ENCODE data around the gene TULP1.
"Not testable (repeated sequence)": the region's sequence is repeated elsewhere in the genome, so short reads cannot be mapped to it uniquely, and the experiment has no call there.

The TULP1 gene

GRCh38 chr6:35519313-35520015 is 6.8 kb upstream of the TULP1 start:
- no peak for DNase-seq

DNA sequence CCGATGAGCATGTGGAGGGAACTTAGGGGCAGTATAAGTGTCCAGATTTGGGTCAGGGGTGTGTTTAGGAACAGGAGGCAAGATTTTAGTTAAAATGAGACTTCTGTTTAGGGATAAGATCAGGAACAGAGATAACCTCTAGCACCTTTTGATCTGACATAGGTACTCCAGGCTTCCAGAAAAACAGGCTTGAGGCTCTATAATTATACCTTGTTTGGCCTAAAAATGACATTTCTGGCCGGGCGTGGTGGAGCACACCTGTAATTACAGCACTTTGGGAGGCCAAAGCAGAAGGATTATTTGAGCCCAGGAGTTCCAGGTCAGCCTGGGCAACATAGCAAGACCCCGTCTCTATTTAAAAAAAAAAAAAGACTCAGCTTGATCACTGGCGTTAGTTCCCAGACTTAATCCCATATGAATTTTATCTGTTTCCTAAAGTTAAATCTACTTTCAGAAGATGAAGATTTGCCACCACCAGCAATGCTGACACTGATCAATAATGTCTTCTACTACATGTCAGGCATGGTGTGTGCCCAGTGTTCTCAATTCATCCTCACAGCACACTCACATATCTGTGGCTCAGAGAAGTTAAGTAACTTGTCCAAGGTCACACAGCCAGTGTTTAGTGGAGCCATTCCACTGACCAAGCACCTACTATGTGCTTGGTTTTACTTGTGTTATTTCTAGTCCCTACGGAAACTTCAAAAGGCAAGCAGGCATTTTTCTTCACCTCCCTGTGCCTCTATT is 6.0 kb upstream of the TULP1 start:
- DNase-seq: no peak

- DNase-seq: not testable (repeated sequence)
Measured at GRCh38 chr6:35517978-35518377, 5.3 kb upstream of the TULP1 start.

DNA sequence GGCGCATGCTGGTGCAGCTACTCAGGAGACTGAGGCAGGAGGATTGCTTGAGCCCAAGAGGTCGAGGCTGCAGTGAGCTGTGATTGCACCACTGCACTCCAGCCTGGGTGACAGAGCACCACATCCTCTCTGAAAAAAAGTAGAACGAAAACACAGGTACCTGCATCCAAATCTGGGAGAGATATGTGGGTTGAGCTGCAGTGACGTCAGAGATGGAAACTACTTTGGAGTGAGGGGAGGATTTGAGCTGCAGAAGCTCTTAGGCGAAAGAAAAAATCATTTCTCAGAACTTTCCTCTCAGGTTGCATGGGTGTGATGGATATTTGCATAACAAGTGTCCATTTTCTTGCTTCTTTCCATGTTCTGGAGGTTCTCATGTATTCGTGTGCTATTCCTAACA is 4.0 kb upstream of the TULP1 start:
- DNase-seq: no peak

DNA sequence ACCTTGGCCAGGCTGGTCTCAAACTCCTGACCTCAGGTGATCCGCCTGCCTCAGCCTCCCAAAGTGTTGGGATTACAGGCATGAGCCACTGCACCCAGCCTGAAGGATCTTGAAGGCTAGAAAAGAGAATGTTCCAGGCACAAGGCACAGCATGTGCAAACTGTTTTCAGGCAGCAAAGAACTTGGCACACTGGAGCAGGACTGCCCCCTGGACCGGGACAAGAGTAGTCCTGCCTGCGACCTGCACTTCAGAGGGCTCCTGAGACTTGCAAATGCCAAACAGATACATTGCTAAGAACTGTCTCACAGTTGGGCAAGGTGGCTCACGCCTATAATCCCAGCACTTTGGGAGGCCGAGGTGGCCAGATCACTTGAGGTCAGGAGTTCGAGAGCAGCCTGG is 3.2 kb upstream of the TULP1 start:
- DNase-seq: not testable (repeated sequence)

GRCh38 chr6:35514587-35514986 is 1.9 kb upstream of the TULP1 start:
- DNase-seq: no peak

DNA sequence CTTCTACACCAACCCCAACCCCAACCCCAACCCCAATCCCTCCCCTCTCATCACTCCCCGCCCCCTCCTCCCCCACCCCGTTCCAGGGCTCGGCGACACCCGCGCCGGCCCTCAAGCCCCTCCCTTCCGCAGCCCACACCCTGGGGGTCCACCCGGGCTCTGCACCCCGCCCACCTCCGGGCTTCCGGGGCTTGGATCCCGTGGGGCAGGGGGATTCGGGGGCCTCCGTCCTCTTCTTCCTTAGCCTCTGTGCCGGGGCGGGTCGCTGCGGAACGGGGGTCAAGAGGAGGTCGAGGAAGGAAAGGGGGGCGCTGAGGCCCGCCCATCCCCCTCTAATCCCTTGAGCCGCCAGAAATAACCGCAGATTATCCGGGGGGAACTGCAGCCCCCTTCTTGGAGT is 690 bp downstream of the TULP1 start:
- no peak for DNase-seq

GRCh38 chr6:35511562-35511941 is 1.1 kb downstream of the TULP1 start:
- no peak for DNase-seq

DNA sequence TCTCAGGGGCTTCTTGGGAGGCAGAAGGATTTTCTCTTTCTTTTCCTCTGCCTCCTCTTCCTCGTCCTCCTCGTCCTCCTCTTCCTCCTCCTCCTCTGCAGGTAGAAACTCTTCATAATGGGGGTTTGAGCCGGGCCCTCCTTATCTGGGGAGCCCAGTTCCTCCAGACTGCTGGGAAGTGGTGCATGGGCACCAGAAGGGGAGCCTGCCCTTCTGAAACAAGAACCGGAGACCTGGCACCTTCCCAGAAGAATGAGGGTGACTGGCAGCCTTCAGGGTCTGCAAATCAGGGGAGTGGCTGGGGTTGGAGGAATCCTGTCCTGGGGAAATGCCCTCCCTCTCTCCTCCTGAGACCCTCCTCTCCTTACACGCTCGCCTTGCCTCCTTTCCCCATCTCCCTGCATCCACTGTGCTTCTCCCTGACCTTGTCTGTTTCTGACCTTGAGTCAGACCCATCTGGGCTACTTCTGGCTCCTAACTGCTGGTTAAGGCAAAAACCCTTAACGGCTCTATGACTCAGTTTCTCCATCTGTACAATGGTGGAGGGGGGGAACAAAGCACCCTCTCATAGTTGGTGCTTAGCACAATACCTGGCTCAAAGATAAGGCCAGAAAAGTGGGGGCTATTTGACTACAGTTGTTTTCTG is 1.7 kb downstream of the TULP1 start:
- no peak for DNase-seq

DNA sequence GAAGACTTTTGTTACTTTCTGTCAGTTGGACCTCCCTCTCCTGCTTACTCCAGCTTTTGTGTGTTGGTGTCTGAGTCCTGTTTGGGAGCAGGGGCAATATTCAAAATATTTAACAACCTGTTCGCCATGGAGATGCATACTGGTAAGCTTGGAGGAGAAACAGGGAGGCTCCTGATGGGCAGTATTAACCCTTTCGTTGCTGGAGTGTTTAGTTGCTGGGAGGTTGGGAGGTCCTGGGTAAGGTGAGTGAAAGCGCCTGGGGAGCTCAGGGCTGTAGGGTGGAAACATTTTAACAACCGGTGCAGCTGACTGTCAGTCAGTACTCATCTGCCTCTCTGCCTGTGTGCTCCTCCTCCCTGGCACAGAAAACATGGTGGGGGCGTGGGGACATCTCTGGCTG is 4.2 kb downstream of the TULP1 start:
- DNase-seq: no peak

DNA sequence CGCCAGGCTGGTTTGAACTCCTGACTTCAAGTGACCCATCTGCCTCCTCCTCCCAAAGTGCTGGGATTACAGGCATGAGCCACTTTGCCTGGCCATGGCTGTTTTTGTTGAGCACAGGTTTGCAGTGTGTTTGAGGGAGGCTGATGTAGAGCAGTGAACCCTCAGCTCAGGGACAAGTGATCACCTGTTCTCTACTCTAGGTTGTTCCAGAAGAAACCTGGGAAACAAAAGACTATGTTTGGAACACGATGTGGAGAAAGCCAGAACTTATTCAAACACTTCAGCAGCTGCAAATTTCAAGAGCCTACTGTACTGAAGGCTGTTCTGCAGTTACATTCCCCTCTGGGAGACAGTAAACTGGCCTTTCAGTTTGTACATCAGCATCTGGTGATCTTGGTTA is 4.7 kb downstream of the TULP1 start:
- no peak for DNase-seq

GRCh38 chr6:35507221-35507620 is 5.5 kb downstream of the TULP1 start:
- DNase-seq: no peak

DNA sequence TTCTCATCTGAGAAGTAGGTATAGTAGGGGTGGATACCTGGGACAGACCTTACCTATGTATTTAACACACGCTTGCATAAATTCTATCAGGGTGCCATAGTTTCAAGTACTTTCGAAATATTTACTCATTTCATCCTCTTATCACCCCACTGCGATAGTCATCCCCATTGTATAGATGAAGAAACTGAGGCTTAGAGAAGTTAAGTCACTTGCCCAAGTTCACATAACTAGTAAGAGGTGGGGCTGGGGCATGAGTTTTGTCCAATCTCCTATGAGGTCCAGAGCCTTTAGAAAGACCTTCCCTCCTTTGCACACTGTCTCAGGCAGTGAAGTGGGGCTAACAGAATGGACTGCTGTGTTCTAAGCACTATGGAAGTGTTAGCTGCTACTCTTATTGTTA is 6.2 kb downstream of the TULP1 start:
- DNase-seq: no peak

DNA sequence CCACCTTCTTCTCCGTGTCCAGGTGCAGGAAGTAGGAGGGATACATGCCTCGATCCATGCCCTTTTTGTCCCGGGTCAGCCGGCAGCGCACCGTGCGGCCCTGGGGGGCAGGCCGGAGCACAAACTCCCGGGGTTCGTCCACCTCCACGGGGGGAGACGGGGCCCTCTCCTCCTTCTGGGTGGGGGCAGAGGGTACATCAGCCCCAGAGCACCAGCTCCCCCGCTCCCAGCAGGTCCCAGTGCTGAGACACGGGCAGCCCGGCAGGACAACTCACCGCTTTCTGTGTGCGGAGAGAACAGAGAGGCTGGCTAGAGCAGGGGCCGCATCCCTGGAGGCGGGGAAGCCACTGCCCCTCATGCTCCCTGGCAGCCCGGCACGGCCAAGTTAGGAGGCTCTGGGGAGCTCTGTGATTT is 6.7 kb downstream of the TULP1 start:
- DNase-seq: no peak

DNA sequence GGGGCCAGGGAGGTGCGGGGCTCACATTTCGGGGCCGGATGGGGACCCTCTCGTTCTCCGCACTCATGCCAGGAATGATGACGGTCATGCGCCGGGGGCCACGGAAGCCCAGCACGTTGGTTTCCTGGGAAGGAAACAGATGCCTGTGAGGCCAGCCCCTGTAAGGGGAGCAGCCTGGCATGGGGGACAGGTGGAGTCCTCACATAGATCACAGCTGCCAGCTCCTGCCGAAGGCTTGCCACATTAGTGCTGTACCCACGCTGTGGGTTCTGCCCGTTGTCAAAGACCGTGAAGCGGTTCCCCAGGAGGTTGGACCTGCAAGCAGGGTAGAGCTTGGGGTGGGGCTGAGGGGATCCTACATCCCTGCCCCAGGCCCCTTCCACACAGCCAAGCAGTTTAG is 9.2 kb downstream of the TULP1 start:
- DNase-seq: no peak

DNA sequence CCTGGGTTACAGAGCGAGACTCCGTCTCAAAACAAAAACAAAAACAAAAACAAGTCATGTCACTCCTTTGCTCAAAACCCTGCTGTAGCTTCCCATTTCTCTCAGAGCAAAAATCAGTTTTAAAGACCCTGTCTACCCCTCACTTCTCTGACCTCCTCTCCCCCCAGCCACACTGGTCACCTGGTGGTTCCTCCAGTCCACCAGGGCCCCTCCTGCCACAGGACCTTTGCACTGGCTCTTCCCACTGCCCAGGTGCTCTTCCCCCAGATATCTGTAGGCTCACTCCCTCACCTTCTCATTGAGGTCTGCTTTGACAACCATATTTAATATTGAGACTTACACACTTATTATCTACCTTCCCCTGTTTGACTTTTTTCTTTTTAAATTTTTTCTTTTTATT is 10.9 kb downstream of the TULP1 start:
- no peak for DNase-seq

- DNase-seq: peak; percentile 75
Measured at GRCh38 chr6:35500782-35501181, 11.9 kb downstream of the TULP1 start.

- DNase-seq: no peak
Measured at GRCh38 chr6:35499372-35499771, 13.3 kb downstream of the TULP1 start.

DNA sequence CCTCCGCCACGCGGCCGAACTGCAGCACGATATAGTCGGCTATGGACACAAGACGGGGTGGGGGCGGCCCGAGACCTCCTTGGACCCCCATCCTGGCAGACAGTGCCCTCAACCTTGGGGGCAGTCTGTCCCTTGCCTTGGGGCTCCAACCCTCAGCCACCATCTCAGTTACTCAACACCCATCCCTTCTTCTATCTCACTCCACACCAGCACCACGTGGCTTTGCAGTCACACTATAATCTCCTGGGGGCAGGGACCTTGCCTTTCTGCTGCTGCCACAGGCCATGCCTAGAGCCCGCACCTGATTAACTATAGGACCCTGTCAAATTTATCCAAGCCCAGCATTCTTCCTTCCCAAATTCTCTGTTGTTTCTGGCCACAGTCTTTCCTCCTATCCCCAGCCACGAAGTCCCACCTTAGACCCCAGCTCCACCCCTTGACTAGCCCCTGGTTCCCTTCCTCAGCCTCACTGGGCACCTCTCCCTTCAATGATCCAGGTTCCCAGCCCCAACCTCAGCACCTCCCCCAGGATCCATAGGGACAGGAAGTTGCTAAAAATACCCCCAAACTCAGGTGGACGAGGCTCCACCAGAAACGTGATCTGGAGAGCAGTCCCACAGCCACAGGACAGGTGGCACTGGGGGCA is 14.2 kb downstream of the TULP1 start:
- no peak for DNase-seq

GRCh38 chr6:35497571-35498421 is 14.9 kb downstream of the TULP1 start:
- peak; percentile 81 for DNase-seq

- DNase-seq: peak; percentile 95
Measured at GRCh38 chr6:35496841-35497570, 15.7 kb downstream of the TULP1 start, which contains the start of gene TEAD3. Gene TEAD3 (minus strand): TSS chr6:35497079.

Measured in islet precursor cell (in vitro differentiated cells).